ENCODE results near the gene S100B. TPM values are rescaled to one million over a fixed set of nuclear protein-coding genes. Genes with fewer than 3 reads are reported as not detected.

Gene S100B
- total and polyA plus RNA-seq, 2 of the 13 experiments (the other 11 are each of a cell fraction or from before 2014, with no cell fraction given) = not detected

DNA sequence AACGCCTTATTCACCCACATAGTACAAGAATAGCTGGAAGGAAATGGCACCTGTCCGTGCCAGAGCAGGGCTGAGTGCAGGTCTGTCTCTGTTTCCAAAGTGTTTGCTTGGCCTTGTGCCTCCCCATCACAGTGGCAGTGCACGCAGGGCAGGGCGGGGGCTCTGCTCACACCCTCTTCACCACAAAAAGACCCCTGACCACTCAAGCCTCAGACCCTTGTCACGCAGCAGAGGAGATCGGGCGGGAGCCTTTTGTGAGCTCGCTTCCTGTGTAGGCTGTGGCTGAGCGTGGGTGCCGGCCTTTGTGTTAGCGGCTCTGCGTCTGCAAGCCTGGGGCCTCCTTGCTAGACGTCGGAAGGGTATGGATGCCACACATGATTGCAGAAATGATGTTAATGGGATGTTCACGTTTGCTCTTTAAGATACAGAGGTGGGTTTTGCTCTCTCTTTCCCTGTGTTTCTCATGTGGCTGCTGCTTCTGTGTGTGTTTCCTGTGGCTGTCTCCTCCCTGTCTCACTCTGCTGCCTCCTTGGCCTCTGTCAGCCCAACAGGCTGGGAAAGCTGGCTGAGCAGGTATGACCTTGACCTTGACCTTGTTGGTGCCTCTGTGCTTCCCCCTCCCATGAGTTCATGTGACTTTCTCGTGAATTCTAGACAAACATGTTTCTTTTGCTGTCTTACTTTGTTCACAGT lies 45.4 kb downstream of the S100B start (continued):
- TF ChIP-seq FOXA3 (CRISPR knock-in tag; IDR thresholded peaks at IDR 0.05) (0 out of 2 replicates have a peak, but pooled peaks have one; percentile 57), MED1 (CRISPR knock-in tag; IDR thresholded peaks at IDR 0.05) (0 out of 2 replicates have a peak, but pooled peaks have one; percentile 33), RORA (CRISPR knock-in tag; IDR thresholded peaks at IDR 0.05) (no peak), ZEB1 (IDR thresholded peaks at IDR 0.05; ENCODE audit: insufficient replicate concordance, low read depth) (no peak), ZNF75D (CRISPR knock-in tag; IDR thresholded peaks at IDR 0.05; ENCODE audit: borderline replicate concordance) (no peak), RXRA (CRISPR knock-in tag; IDR thresholded peaks at IDR 0.05) (peak; percentile 56; the same call in 1 of the 2 replicates), SMAD3 (CRISPR knock-in tag; IDR thresholded peaks at IDR 0.05) (0 out of 2 replicates have a peak, but pooled peaks have one; percentile 36), ZNF235 (CRISPR knock-in tag; IDR thresholded peaks at IDR 0.05; ENCODE audit: borderline replicate concordance) (no peak), HMG20A (CRISPR knock-in tag; IDR thresholded peaks at IDR 0.05; ENCODE audit: borderline replicate concordance) (peak; percentile 56; the same call in 1 of the 2 replicates), GATAD2A (CRISPR knock-in tag; IDR thresholded peaks at IDR 0.05) (peak; percentile 80), RARG (CRISPR knock-in tag; IDR thresholded peaks at IDR 0.05; ENCODE audit: low read depth) (no peak), ZNF382 (CRISPR knock-in tag; IDR thresholded peaks at IDR 0.05; ENCODE audit: borderline replicate concordance) (no peak), NAIF1 (CRISPR knock-in tag; IDR thresholded peaks at IDR 0.05; ENCODE audit: borderline replicate concordance) (no peak), TEAD3 (CRISPR knock-in tag; optimal IDR thresholded peaks at IDR 0.05; ENCODE audit: borderline replicate concordance) (peak; percentile 15), ZNF33B (CRISPR knock-in tag; IDR thresholded peaks at IDR 0.05) (no peak), NFIB (CRISPR knock-in tag; IDR thresholded peaks at IDR 0.05; ENCODE audit: borderline replicate concordance) (no peak), NR2F6 (IDR thresholded peaks at IDR 0.05) (peak; percentile 90), NR2F6 (CRISPR knock-in tag; IDR thresholded peaks at IDR 0.05) (peak; percentile 94), ELF3 (CRISPR knock-in tag; IDR thresholded peaks at IDR 0.05) (0 out of 2 replicates have a peak, but pooled peaks have one; percentile 12)
- TF ChIP-seq, protein P1, sequence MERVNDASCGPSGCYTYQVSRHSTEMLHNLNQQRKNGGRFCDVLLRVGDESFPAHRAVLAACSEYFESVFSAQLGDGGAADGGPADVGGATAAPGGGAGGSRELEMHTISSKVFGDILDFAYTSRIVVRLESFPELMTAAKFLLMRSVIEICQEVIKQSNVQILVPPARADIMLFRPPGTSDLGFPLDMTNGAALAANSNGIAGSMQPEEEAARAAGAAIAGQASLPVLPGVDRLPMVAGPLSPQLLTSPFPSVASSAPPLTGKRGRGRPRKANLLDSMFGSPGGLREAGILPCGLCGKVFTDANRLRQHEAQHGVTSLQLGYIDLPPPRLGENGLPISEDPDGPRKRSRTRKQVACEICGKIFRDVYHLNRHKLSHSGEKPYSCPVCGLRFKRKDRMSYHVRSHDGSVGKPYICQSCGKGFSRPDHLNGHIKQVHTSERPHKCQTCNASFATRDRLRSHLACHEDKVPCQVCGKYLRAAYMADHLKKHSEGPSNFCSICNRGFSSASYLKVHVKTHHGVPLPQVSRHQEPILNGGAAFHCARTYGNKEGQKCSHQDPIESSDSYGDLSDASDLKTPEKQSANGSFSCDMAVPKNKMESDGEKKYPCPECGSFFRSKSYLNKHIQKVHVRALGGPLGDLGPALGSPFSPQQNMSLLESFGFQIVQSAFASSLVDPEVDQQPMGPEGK (CRISPR knock-in tag; IDR thresholded peaks at IDR 0.05) = peak; percentile 42; the same call in 1 of the 2 replicates
- TF ChIP-seq, protein P2, sequence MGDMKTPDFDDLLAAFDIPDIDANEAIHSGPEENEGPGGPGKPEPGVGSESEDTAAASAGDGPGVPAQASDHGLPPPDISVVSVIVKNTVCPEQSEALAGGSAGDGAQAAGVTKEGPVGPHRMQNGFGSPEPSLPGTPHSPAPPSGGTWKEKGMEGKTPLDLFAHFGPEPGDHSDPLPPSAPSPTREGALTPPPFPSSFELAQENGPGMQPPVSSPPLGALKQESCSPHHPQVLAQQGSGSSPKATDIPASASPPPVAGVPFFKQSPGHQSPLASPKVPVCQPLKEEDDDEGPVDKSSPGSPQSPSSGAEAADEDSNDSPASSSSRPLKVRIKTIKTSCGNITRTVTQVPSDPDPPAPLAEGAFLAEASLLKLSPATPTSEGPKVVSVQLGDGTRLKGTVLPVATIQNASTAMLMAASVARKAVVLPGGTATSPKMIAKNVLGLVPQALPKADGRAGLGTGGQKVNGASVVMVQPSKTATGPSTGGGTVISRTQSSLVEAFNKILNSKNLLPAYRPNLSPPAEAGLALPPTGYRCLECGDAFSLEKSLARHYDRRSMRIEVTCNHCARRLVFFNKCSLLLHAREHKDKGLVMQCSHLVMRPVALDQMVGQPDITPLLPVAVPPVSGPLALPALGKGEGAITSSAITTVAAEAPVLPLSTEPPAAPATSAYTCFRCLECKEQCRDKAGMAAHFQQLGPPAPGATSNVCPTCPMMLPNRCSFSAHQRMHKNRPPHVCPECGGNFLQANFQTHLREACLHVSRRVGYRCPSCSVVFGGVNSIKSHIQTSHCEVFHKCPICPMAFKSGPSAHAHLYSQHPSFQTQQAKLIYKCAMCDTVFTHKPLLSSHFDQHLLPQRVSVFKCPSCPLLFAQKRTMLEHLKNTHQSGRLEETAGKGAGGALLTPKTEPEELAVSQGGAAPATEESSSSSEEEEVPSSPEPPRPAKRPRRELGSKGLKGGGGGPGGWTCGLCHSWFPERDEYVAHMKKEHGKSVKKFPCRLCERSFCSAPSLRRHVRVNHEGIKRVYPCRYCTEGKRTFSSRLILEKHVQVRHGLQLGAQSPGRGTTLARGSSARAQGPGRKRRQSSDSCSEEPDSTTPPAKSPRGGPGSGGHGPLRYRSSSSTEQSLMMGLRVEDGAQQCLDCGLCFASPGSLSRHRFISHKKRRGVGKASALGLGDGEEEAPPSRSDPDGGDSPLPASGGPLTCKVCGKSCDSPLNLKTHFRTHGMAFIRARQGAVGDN (CRISPR knock-in tag; IDR thresholded peaks at IDR 0.05) = peak; percentile 24; the same call in 1 of the 2 replicates
- TF ChIP-seq, protein P3, sequence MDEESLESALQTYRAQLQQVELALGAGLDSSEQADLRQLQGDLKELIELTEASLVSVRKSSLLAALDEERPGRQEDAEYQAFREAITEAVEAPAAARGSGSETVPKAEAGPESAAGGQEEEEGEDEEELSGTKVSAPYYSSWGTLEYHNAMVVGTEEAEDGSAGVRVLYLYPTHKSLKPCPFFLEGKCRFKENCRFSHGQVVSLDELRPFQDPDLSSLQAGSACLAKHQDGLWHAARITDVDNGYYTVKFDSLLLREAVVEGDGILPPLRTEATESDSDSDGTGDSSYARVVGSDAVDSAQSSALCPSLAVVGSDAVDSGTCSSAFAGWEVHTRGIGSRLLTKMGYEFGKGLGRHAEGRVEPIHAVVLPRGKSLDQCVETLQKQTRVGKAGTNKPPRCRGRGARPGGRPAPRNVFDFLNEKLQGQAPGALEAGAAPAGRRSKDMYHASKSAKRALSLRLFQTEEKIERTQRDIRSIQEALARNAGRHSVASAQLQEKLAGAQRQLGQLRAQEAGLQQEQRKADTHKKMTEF (CRISPR knock-in tag; IDR thresholded peaks at IDR 0.05) = 0 out of 2 replicates have a peak, but pooled peaks have one; percentile 22
- TF ChIP-seq, protein P4, sequence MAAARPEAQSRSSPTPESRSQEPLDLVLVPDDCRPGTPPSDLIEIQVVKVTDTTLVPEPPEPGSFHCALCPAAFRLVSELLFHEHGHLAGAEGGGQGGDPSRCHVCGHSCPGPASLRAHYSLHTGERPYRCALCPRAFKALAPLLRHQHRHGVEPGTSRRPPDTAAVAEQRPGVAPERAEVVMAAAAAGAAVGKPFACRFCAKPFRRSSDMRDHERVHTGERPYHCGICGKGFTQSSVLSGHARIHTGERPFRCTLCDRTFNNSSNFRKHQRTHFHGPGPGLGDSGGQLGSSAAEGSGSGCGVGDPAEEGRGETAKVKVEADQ (CRISPR knock-in tag; IDR thresholded peaks at IDR 0.05; ENCODE audit: borderline replicate concordance) = no peak

Data from HepG2 (cell line).